Smooth muscle cell (in vitro differentiated cells): ENCODE results near the gene COQ10A. TPM values are rescaled to one million over a fixed set of nuclear protein-coding genes. Genes with fewer than 3 reads are reported as not detected.

Experiments
- DNase-seq: peaks from one replicate; lab custom pipeline; 2025; ENCODE audit not compliant: unreplicated experiment; lab: John Stamatoyannopoulos, UW
- H2AFZ ChIP-seq: fragments of 200-600 bp; sonication (generic); 2 replicates; pipeline ENCODE4 v1.6.0; 2016; ENCODE audit warnings: antibody characterized with exemption, low read depth, mild to moderate bottlenecking
- H3F3A ChIP-seq: fragments of 200-600 bp; sonication (generic); 2 replicates; pipeline ENCODE4 v1.6.0; 2017; ENCODE audit warnings: antibody characterized with exemption, low read depth
- H3K27ac ChIP-seq: fragments of 200-600 bp; sonication (generic); 2 replicates; pipeline ENCODE4 v1.5.1; 2016; ENCODE audit warnings: low read depth, mild to moderate bottlenecking
- H3K27me3 ChIP-seq: fragments of 200-600 bp; sonication (generic); 2 replicates; pipeline ENCODE4 v1.6.1; 2016; ENCODE audit warnings: low read depth, mild to moderate bottlenecking
- H3K36me3 ChIP-seq: fragments of 200-600 bp; sonication (generic); 2 replicates; pipeline ENCODE4 v1.5.1; 2016; ENCODE audit warnings: low read depth
- H3K4me1 ChIP-seq: fragments of 200-600 bp; sonication (generic); 2 replicates; pipeline ENCODE4 v1.5.1; 2016; ENCODE audit warnings: low read depth
- H3K4me2 ChIP-seq: fragments of 200-600 bp; sonication (generic); 2 replicates; pipeline ENCODE4 v1.6.0; 2016; ENCODE audit warnings: mild to moderate bottlenecking
- H3K4me3 ChIP-seq: fragments of 200-600 bp; sonication (generic); 2 replicates; pipeline ENCODE4 v1.5.1; 2016; ENCODE audit warnings: mild to moderate bottlenecking
- H3K79me2 ChIP-seq: fragments of 200-600 bp; sonication (generic); 2 replicates; pipeline ENCODE4 v1.6.0; 2016; ENCODE audit warnings: low read depth, mild to moderate bottlenecking
- H3K9ac ChIP-seq: fragments of 200-600 bp; sonication (generic); 2 replicates; pipeline ENCODE4 v1.6.0; 2016; ENCODE audit warnings: low read depth
- H3K9me3 ChIP-seq: fragments of 200-600 bp; sonication (generic); replicated peaks from 2 replicates; pipeline ENCODE4 v1.5.1; 2016; ENCODE audit warnings: low read depth
- H4K20me1 ChIP-seq: fragments of 200-600 bp; sonication (generic); 2 replicates; pipeline ENCODE4 v1.6.0; 2016; ENCODE audit warnings: low read depth
- WGBS: methylation state at CpG from one replicate; pipeline ENCODE4 v1.1.7; 2016; ENCODE audit warnings: low lambda C conversion rate; 5-methylcytosine and 5-hydroxymethylcytosine counted together
- polyA plus RNA-seq: library from polyadenylated mRNA; unstranded; fragments of >200 nt; fragmentation: Nextera tagmentation; extraction: Ambion mirVana; gene quantifications from 2 replicates; pipeline ENCODE4 v1.2.1, GENCODE V29; 2016
- total RNA-seq: library from RNA; depleted of rRNA; stranded (reverse); fragments of >200 nt; gene quantifications from 2 replicates; pipeline ENCODE4 v1.2.3, GENCODE V29; 2014
- TF ChIP-seq, protein P1 (sequence below): fragments of 200-600 bp; sonication (generic); IDR thresholded peaks from 2 replicates; pipeline ENCODE4 v1.5.1; 2017; ENCODE audit warnings: borderline replicate concordance, mild to moderate bottlenecking, antibody characterized with exemption; ENCODE audit not compliant: insufficient read depth, poor library complexity, severe bottlenecking

The COQ10A gene
- total and polyA plus RNA-seq, 2 experiments from 2014 or later, result 9.8 to 11.0 TPM

DNA sequence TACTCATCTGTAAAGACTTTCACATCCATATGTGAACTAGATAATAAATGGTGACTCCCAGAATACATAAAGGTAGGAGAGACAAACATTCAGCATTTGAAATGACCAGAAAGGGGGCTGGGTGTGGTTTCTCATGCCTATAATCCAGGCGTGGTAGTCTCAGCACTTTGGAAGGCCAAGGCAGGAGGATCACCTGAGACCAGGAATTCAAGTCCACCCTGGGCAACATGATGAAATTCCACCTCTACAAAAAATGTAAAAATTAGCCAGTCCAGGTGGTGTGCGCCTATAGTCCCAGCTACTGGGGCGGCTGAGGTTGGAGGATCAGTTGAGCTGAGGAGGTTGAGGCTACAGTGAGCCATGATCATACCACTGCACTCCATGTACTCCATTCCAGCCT is 37.5 kb downstream of the COQ10A start:
- peaks cover 31% of the 10 kb centered on the region for H3F3A ChIP-seq
- no peak overlapping the region for H3K4me2 ChIP-seq
- H2AFZ ChIP-seq, result no peak overlapping the region
- peaks cover 2% of the 10 kb centered on the region for H4K20me1 ChIP-seq
- no peaks in the 10 kb centered on the region for H3K27me3 ChIP-seq
- peaks cover 7% of the 10 kb centered on the region for H3K36me3 ChIP-seq
- H3K4me1 ChIP-seq, result peaks cover 8% of the 10 kb centered on the region
- no peak overlapping the region for H3K27ac ChIP-seq
- H3K9me3 ChIP-seq, result no peaks in the 10 kb centered on the region
- DNase-seq, result no peak
- WGBS, result 98% methylated on average over 3 of the region's 3 CpGs
- TF ChIP-seq, protein P1, sequence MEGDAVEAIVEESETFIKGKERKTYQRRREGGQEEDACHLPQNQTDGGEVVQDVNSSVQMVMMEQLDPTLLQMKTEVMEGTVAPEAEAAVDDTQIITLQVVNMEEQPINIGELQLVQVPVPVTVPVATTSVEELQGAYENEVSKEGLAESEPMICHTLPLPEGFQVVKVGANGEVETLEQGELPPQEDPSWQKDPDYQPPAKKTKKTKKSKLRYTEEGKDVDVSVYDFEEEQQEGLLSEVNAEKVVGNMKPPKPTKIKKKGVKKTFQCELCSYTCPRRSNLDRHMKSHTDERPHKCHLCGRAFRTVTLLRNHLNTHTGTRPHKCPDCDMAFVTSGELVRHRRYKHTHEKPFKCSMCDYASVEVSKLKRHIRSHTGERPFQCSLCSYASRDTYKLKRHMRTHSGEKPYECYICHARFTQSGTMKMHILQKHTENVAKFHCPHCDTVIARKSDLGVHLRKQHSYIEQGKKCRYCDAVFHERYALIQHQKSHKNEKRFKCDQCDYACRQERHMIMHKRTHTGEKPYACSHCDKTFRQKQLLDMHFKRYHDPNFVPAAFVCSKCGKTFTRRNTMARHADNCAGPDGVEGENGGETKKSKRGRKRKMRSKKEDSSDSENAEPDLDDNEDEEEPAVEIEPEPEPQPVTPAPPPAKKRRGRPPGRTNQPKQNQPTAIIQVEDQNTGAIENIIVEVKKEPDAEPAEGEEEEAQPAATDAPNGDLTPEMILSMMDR, result no peak
- peaks cover 6% of the 10 kb centered on the region for H3K79me2 ChIP-seq
- no peak overlapping the region for H3K9ac ChIP-seq
- H3K4me3 ChIP-seq, result no peak overlapping the region

DNA sequence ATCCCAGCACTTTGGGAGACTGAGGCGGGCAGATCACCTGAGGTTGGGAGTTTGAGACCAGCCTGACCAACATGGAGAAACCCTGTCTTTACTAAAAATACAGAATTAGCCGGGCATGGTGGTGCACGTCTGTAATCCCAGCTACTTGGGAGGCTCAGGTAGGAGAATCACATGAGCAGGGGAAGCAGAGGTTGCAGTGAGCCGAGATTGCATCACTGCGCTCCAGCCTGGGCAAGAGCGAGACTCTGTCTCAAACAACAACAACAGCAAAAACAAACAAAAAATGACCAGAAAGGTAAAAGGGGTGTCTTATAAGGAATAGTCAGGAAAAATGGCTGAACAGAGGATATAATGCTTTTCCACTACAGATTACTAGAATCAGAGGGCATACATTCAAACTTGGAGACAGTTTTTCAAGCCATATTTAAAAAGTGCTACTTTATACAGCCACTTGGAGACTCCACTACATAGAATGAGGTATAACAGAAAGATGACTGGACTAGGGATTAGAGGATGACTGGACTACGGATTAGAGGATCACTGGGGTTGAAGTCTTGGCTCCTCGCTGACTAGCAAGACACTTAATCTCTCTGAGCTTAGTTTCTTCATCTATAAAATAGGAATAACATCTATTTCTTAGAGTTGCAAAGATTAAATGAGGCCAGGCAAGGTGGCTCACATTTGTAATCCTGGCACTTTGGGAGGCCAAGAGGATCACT is 38.3 kb downstream of the COQ10A start:
- TF ChIP-seq, protein P1, result no peak
- Histone ChIP-seq H4K20me1 (no peaks in the 10 kb centered on the region), H3K4me3 (no peak overlapping the region), H3K27me3 (no peaks in the 10 kb centered on the region), H3K79me2 (no peaks in the 10 kb centered on the region), H3F3A (peaks cover 31% of the 10 kb centered on the region), H3K9me3 (no peaks in the 10 kb centered on the region), H3K27ac (peak overlapping the region; percentile 39), H3K4me2 (no peak overlapping the region), H3K9ac (no peak overlapping the region), H3K4me1 (peaks cover 6% of the 10 kb centered on the region), H3K36me3 (peaks cover 12% of the 10 kb centered on the region), H2AFZ (no peak overlapping the region)
- no peak for DNase-seq
- WGBS, result 80% methylated on average over 8 of the region's 8 CpGs

DNA sequence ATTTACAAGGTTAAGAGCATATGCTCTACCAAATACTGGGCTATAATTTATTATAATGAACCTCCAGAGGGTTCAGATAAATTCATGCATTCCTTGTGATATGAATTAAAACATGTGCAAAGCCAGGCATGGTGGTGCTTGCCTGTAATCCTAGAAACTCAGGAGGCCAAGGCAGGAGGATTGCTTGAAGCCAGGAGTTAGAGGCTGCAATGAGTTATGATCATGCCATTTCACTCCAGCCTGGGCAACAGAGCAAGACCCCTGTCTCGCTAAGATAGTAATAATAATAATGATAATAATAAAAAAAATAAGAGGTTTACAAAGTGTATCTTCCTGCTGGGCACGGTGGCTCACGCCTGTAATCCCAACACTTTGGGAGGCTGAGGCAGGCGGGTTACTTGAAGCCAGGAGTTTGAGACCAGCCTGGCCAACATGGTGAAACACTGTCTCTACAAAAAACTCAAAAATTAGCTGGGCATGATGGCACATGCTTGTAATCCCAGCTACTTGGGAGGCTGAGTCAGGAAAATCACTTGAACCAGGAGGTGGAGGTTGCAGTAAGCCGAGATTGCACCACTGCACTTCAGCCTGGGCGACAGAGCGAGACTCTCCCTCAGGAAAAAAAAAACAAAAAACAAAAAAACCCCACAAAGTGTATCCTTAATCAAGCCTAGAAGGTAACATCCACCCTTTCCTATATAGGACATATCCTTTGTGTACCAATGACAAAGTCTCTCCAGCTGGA is 40.7 kb downstream of the COQ10A start:
- DNase-seq, result no peak
- H3K27ac ChIP-seq, result no peak overlapping the region
- H4K20me1 ChIP-seq, result no peaks in the 10 kb centered on the region
- TF ChIP-seq, protein P1, result no peak
- no peaks in the 10 kb centered on the region for H3K79me2 ChIP-seq
- no peak overlapping the region for H3K4me3 ChIP-seq
- H3K36me3 ChIP-seq, result peaks cover 13% of the 10 kb centered on the region
- peaks cover 16% of the 10 kb centered on the region for H3F3A ChIP-seq
- WGBS, result 97% methylated on average over 7 of the region's 7 CpGs
- no peak overlapping the region for H3K4me2 ChIP-seq
- no peaks in the 10 kb centered on the region for H3K4me1 ChIP-seq
- no peak overlapping the region for H2AFZ ChIP-seq
- H3K9me3 ChIP-seq, result no peaks in the 10 kb centered on the region
- H3K27me3 ChIP-seq, result no peaks in the 10 kb centered on the region
- H3K9ac ChIP-seq, result no peak overlapping the region
